Fibroblast of pulmonary artery (primary cell): ENCODE measurements around the gene GPT2.

ENCODE experiments used
- DNase-seq: peaks from one replicate; pipeline ENCODE4 v3.0.0-alpha.2; 2010; ENCODE audit warnings: low read depth
- H3K4me3 ChIP-seq: replicated peaks from 2 replicates; pipeline ENCODE4 v1.5.1; 2011; ENCODE audit warnings: low read depth, mild to moderate bottlenecking, control low read depth, low read length, moderate library complexity
- TF ChIP-seq, protein P1 (sequence below): IDR thresholded peaks from 2 replicates; pipeline ENCODE4 v1.5.1; 2011; ENCODE audit warnings: mild to moderate bottlenecking, control low read depth, low read length, inconsistent platforms; ENCODE audit errors: missing control alignments

Gene GPT2

DNA sequence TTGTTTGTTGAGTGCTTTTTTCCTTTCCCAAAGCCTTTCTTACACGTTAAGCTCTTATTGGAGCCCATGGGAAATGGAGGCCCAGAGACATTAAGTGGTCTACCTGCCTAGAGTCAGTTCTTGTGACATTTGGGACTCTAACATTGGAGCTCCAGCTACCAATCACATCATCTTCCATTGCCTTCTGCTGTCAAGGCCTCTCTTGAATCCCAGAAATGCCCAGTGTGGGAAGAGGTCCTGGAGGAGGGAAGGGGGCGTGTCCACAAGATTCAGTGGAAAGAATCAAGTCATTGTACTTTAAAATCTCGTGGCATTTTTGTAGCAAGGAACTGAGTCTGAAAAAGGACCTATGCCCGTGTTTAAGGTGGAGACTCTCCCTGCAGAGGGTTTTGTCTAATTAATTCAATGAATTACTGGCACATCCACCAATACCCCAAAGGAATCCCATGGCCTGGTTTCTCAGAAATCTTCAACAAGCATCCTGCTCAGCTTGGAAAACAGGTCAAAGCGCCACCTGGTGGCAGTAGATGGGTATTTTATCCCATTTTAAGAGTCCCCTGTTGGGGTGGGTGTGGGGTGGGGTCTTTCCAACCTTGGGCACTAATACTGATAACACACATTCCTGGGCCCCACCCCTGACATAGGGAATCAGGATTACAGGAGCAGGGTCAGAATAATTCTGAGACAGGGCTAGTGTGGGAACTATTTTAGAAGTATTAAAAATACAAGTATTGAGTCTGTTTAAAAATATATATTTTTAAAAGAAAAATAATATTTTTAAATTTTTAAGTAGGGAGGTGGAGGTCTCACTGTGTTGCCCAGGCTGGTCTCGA lies 24.6 kb downstream of the GPT2 start:
- TF ChIP-seq, protein P1, sequence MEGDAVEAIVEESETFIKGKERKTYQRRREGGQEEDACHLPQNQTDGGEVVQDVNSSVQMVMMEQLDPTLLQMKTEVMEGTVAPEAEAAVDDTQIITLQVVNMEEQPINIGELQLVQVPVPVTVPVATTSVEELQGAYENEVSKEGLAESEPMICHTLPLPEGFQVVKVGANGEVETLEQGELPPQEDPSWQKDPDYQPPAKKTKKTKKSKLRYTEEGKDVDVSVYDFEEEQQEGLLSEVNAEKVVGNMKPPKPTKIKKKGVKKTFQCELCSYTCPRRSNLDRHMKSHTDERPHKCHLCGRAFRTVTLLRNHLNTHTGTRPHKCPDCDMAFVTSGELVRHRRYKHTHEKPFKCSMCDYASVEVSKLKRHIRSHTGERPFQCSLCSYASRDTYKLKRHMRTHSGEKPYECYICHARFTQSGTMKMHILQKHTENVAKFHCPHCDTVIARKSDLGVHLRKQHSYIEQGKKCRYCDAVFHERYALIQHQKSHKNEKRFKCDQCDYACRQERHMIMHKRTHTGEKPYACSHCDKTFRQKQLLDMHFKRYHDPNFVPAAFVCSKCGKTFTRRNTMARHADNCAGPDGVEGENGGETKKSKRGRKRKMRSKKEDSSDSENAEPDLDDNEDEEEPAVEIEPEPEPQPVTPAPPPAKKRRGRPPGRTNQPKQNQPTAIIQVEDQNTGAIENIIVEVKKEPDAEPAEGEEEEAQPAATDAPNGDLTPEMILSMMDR: peak; percentile 57
- no peak overlapping the region for H3K4me3 ChIP-seq
- peak; percentile 74 for DNase-seq

DNA sequence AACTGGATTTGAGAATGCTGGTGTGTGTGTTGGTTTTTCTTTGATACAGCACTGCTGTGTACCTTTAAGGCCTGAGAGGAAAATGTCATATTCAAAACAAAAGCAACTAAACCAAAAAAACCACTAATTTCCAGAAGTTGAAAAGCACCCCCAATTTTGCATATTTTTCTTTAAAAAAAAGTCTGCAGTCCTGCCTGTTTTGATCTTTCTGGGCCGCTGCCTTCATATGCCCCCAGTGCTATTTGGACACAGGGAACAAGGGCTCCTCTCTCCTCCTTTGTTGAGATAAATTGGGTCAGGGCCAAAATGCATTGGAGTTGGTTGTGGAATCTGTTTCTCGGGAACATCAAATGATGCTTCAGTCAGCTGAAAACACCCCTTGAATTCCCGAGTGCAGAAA lies 26.9 kb downstream of the GPT2 start:
- no peak overlapping the region for H3K4me3 ChIP-seq
- DNase-seq: no peak
- TF ChIP-seq, protein P1: no peak

DNA sequence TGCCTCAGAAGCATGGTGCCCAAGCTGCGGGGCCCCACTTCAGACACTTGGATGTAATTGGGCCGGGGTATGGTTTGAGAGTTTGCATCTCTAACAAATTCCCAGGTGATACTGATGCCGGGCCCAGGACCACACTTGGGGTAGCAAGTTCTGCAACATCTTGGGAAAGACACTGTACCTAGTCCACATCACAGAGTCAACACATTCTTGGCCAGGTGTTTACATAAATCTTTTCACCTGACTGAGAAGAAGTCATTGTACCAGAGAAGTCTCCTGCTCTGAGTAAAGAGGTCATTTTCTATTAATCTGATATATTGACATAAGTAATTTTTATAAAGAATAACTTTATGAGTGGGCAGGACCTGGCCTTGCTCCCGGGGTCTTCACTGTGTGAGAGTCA lies 27.5 kb downstream of the GPT2 start:
- no peak overlapping the region for H3K4me3 ChIP-seq
- DNase-seq: no peak
- TF ChIP-seq, protein P1: no peak

DNA sequence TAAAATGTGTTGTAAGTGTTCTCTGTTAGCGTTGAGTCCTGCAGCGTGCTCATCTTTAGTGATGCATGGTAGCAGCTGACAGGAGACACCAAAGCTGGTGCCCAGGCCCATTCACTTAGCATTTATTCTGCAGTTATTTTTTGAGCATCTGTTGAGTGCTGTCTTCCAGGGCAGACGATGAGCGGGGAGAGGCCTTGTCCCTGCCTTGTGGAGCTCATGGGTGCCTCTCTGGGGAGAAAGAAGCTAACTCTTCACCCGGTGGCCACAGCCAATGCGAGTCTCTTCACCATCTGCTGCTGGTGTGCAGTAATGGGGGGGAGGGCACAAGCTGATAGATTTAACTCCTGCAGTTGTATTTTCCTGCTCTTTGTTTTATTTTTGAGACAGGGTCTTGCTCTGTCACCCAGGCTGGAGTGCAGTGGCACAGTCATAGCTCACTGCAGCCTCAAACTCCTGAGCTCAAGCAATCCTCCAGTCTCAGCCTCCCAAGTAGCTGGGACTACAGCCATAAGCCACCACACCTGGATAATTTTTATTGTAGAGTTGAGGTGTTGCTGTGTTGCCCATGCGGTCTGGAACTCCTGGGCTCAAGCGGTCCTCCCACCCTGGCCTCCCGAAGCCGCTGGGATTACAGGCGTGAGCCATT lies 30.5 kb downstream of the GPT2 start:
- no peak overlapping the region for H3K4me3 ChIP-seq
- TF ChIP-seq, protein P1: no peak
- no peak for DNase-seq

DNA sequence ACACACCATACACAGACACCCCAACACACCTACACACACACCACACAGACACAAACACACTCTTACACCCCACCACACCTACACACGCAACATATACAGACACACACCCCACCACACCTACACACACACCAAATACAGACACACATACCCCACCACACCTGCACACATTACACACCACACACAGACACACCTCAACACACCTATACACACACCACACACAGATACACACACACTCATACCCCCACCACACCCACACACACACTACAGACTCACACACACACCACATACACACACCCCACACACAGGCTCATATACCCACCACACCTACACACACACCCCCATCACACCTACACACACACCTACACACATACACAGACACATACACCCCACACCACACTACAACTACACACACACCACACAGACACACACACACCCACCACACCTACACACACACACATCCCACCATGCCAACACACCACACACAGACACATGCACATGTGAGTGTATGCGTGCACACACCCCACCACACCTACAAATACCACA lies 31.4 kb downstream of the GPT2 start:
- DNase-seq: no peak
- TF ChIP-seq, protein P1: no peak
- no peak overlapping the region for H3K4me3 ChIP-seq

DNA sequence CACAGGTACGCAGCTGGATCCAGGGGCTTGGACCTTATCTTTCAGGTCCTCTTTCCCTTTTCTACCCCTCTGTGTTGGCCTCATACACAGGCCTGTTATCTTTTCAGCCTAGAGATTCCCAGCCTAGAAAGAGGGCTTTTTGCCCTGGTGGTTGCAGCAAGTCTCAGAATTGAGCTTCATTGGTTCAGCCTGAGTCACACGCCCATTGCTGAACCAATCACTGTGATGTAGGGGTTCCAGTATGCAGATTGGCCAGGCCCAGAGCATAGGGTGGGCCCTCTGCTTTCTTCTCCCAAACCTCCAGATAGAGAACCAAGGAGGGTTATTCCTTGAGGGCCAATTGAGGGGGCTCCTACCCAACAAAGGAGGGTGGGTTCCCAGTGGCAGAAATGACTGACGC lies 32.8 kb downstream of the GPT2 start:
- peak; percentile 10 for DNase-seq
- H3K4me3 ChIP-seq: no peak overlapping the region
- TF ChIP-seq, protein P1: no peak
